ENCODE results near the gene MYCBP.

DNA sequence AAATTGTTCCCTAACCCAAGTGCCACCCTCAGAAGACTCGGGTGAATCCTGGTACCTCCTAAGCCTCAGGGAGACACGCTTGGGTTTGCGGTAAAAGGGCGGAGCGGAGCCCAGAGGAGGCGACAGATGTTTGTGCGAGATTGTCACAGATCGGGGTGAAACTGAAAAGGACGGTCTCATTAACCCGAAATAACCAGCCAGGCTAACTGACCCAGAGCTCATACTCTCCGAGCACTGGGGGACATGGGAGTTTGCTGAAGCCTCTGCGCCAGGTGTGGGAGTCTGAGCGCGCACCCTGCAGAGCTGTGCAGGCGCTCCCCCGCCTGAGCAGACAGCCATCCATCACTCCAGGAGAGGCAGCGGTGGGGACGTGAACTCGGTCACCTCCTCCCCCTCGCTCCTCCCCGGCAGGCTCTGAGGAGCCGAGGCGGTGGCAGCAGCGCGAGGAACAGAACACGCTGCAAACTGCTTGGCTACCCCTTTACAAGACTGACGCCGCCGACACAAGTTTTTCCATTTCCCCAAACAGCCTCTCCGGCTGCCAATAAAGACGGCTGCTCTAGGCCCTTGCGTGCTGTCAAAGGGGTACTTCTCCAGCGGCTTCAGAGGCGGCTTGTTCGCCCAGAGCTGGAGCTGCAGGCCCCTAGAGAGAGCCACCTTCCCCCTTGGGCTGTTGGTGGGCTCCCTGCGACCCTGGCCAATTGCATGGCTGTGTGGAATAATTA lies 57.1 kb downstream of the MYCBP start:
- TF ChIP-seq CTCF (conservative IDR thresholded peaks at IDR 0.05; ENCODE audit: low read depth, low read length) (no peak), EZH2 (IDR thresholded peaks at IDR 0.05; ENCODE audit: low read length, unreplicated experiment) (no peak)

Measured in PC-3 (cell line).